HTR-8/SVneo (cell line): ENCODE results near the gene CDC14B.
"Not testable (repeated sequence)": the region's sequence is repeated elsewhere in the genome, so short reads cannot be mapped to it uniquely, and the experiment has no call there.

ENCODE experiments used
- DNase-seq: peaks from one replicate; pipeline ENCODE4 v3.0.0; 2011; ENCODE audit warnings: low spot score, mixed read lengths; ENCODE audit not compliant: insufficient read length
- FAIRE-seq: peaks from 2 replicates; lab custom pipeline; 2011; peaks lifted over from hg19 to GRCh38; lab: Jason Lieb, UNC

Gene CDC14B

GRCh38 chr9:96633579-96633978 is 13.9 kb upstream of the CDC14B start:
- not testable (repeated sequence) for DNase-seq, FAIRE-seq

- FAIRE-seq: no peak
- DNase-seq: no peak
Observed at GRCh38 chr9:96626912-96627311, 7.3 kb upstream of the CDC14B start.

DNA sequence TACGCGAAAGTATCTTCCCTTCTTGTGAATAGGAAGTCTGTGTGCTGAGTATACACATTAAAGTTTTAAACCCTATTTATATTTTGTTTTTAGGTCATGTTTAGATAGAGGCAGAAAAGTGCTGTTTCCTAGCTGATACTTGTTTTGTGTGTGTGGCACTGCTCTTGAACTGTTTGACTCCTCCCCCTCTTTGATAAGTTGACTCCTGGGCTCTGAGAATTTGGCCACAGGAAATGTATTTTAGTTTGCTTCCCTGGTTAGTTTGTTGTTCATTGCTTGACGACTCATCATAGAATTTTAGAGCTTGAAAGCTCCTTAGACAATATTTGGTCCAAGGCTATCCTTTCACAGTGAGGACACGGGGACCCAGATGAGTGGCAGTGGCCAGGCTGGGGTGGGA is 2.0 kb upstream of the CDC14B start:
- DNase-seq (no peak), FAIRE-seq (no peak)

GRCh38 chr9:96620832-96621269 is 1.2 kb upstream of the CDC14B start:
- DNase-seq (no peak), FAIRE-seq (no peak)

DNA sequence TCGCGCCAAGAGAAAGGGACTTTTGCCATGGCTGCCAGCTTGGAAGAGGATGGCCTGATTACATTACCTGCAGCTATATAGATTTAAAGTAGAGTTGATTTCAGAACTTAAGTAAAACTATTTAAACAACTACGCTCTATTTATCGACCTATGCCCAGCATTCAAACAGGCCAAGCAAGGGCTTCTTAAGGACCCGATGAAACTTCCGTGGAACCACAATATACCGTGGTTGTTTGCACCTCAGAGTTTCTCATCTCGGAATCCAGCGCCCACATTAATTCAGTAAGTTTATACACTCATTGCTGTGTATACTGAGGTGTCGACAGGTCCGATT is 505 bp upstream of the CDC14B start:
- DNase-seq (no peak), FAIRE-seq (no peak)

GRCh38 chr9:96619124-96619465 is 548 bp downstream of the CDC14B start:
- FAIRE-seq (no peak), DNase-seq (no peak)

DNA sequence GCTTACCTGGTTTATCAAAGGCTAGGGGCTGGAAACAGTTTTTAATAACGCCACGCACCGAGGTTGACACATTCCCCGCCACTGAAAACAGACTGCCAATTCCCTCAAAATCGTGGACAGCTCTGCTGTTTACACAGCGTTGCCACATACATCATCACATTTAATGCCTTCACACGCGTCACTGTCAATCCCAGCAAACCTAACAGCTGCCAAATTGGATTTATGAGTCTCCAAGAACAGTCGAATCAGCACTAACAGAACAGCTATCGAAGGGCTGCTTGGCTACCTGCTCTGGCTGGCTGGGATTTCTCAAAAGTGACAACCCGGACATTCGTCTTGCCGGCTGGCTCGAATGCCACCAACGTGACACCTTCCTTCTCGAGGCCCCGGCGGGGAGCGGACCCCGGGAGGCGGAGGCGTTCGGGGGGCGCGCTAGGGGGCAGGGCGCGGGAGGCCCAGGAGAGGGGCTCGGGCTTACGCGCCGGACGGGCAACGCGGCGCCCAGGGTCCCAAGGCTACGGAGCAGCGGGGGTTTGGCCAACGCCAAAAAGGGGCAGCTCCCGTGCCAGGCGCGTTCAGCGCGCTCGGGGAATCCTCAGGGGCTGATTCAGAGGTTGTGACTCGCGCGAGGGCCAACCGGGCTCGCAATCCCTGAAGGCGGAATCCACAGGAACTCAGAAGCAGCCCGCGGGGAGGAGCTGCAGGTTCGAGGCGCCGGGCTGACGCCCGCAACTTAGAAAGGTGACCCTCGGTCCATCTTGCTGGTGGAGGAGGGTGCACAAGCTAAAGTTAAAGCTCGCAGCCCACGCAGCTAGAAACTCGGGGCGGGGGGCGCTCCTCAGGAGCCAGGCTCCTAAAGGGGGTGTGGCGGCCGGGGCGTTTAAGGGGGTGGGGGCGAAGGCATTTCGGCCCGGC is 1.2 kb downstream of the CDC14B start:
- DNase-seq (no peak), FAIRE-seq (no peak)

GRCh38 chr9:96617439-96618185 is 2.0 kb downstream of the CDC14B start:
- FAIRE-seq: no peak
- DNase-seq: no peak

DNA sequence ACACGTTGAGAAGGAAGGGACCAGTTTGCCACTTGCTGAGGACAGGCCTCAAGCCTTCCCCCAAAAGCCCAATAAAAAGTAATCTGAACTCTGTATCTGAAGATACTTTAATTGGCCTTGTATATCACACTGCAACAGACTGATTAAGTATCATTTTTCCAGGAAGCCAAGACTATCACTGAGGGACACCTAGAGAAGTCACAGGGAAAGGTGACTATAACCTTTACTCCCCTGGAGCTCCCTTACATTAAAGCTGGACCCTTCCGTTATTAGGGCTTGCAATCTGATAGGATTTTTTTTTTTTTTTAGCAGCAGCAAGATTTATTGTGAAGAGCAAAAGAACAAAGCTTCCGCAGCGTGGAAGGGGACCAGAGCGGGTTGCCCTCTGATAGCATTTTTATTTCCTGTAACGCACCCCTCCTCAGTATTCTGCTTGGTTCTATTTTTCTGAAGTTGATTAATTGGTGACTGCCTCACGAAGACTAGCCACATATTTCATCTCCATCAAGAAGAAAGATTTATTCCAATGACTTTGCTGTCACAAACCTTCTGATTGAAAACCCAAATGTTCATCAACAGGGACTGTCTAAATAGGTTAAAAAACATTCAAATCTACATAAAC is 2.7 kb downstream of the CDC14B start:
- no peak for DNase-seq
- no peak for FAIRE-seq

- FAIRE-seq (no peak), DNase-seq (no peak)
Observed at GRCh38 chr9:96615411-96615810, 4.2 kb downstream of the CDC14B start.

- FAIRE-seq, DNase-seq: not testable (repeated sequence)
Observed at GRCh38 chr9:96614664-96615063, 5.0 kb downstream of the CDC14B start.

GRCh38 chr9:96612966-96613589 is 6.6 kb downstream of the CDC14B start:
- FAIRE-seq: no peak
- DNase-seq: no peak

GRCh38 chr9:96612105-96612965 is 7.3 kb downstream of the CDC14B start:
- FAIRE-seq (peak; percentile 31), DNase-seq (no peak)

GRCh38 chr9:96611302-96611701 is 8.3 kb downstream of the CDC14B start:
- FAIRE-seq (no peak), DNase-seq (no peak)

DNA sequence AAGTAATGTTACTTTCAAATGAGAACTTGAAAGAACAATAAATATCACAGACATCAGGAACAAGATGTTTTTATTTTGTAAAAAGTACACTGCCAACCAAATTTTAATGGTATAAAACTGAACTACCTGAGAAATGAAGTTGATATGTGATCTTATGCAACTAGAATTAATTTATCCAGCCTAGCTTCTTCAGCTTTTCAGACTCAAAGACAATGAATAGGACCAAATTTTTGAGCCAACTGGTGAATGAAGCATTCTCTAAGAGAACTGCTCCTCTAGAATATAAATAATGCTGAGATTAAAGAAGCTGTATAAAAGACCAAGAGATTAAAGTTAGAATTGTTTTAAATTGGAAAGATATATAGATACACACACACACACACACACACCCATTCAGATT is 9.9 kb downstream of the CDC14B start:
- FAIRE-seq: no peak
- DNase-seq: no peak

DNA sequence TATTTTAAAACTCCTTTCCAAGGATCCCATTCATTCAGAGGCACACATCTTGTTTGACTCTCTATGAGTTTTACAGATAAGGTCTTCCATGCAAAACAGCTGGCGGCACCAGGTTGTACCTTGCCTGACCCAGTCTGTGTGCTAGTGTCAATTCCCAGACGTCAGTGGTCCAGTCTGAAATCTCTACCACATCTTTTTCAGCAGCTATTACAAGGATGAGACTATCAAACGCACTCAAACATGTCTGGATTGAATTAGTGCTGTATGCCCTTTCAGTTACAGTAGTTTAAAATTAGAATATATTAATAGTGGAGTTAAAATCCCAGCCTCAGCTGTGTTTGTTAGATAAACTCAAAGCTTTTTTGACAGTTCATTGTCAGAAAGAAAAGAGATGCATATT is 11.7 kb downstream of the CDC14B start:
- DNase-seq (no peak), FAIRE-seq (no peak)

DNA sequence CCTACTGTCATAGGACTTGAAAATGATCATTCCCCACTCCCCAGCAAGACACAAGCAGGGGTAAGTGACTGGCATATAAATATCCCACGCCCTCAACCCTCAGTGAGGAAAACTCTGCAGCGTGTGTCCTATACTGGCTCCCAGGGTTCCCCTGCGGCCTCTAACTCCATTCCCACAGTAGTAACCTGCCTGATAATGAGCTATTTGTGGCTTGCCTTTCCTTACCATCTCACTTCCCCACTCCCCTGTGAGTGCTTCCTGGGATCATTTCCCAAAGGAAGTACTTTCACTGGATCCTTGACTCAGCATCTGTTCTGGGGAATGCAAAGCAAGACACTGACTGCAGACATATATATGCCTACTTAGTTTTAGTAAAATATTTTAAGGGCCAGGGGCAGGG is 14.3 kb downstream of the CDC14B start:
- FAIRE-seq (no peak), DNase-seq (no peak)

DNA sequence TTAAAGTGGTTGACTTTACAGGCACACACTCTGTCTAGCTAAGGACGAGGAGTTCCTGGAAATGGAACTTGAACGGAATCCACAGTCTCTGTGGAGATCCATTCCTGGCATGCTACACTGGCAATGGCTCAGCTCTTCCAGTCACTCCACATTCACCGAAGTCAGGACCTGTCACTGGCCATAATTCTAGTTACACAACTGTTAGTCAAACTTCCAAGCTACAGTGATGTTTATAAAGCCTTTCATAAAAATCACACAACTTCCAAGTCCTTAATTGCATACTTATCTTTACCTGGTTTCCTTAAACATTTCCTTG is 15.7 kb downstream of the CDC14B start:
- FAIRE-seq: no peak
- no peak for DNase-seq

DNA sequence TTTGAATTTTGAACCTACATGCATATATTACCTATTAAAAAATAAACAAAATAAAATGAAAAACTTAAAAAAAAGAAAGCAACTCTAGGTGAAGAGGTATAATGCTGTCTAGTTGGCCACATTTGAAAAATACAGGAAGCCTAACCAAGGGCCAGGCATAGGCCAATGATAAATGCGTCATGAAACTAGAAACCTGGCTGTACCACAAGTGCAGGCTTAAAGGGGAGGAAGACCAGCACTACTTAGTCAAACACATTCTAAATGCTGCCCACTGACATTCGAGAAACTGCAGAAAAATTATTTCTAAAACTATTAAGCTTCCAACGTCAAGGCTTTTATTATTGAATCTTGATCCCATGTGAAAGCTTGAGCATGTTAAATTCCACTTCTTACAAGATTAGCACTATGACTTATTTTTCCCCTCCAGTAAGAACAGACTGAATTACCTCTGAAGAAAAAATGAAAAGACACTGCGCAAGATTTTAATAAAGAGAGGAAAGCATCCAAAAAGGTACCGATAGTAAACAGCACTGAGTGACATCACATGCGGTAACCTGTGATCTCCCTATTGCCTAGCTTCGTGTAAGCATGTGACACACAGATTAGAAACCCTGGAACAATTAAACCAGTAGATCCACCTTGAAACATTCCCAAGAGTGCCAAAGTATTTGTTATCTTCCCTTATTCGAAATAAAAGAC is 16.2 kb downstream of the CDC14B start:
- FAIRE-seq: no peak

More for the DNA sequence above, 16.2 kb downstream of the CDC14B start:
- DNase-seq: no peak
